ENCODE results near the gene ANXA3.
A peak's percentile ranks its signal among the peaks of the same experiment; 100 is the strongest.

ANXA3 gene

GRCh38 chr4:78566834-78567499 is 15.4 kb downstream of the ANXA3 start:
- H3K9ac ChIP-seq (ENCODE audit: low read length), result no peak overlapping the region
- no peaks in the 10 kb centered on the region for H3K27me3 ChIP-seq (ENCODE audit: control insufficient read depth, insufficient read depth, low read length)
- H3K4me1 ChIP-seq (ENCODE audit: control insufficient read depth, insufficient read depth, low read length), result peaks cover 8% of the 10 kb centered on the region
- no peak overlapping the region for H3K4me3 ChIP-seq (ENCODE audit: low read length)
- peak overlapping the region; percentile 42 for H3K27ac ChIP-seq (ENCODE audit: low read depth, low read length)
- no peaks in the 10 kb centered on the region for H3K36me3 ChIP-seq (ENCODE audit: control insufficient read depth, insufficient read depth, low read length)

GRCh38 chr4:78567500-78568060 is 16.0 kb downstream of the ANXA3 start:
- Histone ChIP-seq H3K36me3 (ENCODE audit: control insufficient read depth, insufficient read depth, low read length) (no peaks in the 10 kb centered on the region), H3K27me3 (ENCODE audit: control insufficient read depth, insufficient read depth, low read length) (no peaks in the 10 kb centered on the region), H3K27ac (ENCODE audit: low read depth, low read length) (peak overlapping the region; percentile 44), H3K4me3 (ENCODE audit: low read length) (no peak overlapping the region), H3K4me1 (ENCODE audit: control insufficient read depth, insufficient read depth, low read length) (peaks cover 8% of the 10 kb centered on the region), H3K9ac (ENCODE audit: low read length) (no peak overlapping the region)

DNA sequence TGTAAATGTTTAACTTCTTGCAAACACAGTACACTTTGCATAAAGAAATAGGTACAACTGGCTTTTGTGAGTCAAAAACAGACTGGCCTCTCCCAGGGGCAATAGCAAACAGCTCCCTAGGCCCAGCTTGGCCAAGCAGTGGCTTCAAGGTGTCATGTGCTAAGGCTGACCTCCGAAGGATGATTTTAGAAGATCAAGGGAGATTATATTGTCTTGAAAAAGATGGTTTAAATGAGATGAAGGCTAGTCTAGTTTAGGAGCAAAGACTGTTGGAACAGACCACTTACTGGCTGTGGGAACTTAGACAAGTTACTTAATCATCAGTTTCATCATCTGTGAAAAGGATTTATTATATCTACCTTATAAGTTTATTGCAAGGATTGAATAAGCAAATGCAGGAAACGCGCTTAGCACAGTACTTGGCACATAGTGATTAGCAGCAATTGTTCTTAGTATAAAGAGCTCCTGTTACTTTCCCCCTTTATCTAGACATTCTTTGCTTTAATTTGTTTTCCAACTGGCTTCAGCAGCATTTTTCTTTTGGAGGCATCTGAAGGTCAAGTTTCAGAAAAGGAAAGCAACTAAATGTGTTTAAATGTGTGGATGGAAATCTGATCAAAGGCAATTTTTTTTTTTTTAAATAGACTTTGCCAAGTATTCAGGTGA is 17.2 kb downstream of the ANXA3 start:
- no peaks in the 10 kb centered on the region for H3K27me3 ChIP-seq (ENCODE audit: control insufficient read depth, insufficient read depth, low read length)
- H3K36me3 ChIP-seq (ENCODE audit: control insufficient read depth, insufficient read depth, low read length), result no peaks in the 10 kb centered on the region
- H3K4me3 ChIP-seq (ENCODE audit: low read length), result no peak overlapping the region
- H3K4me1 ChIP-seq (ENCODE audit: control insufficient read depth, insufficient read depth, low read length), result peaks cover 8% of the 10 kb centered on the region
- H3K9ac ChIP-seq (ENCODE audit: low read length), result no peak overlapping the region
- no peak overlapping the region for H3K27ac ChIP-seq (ENCODE audit: low read depth, low read length)

GRCh38 chr4:78569306-78569821 is 17.8 kb downstream of the ANXA3 start:
- Histone ChIP-seq H3K4me1 (ENCODE audit: control insufficient read depth, insufficient read depth, low read length) (peaks cover 8% of the 10 kb centered on the region), H3K27me3 (ENCODE audit: control insufficient read depth, insufficient read depth, low read length) (no peaks in the 10 kb centered on the region), H3K4me3 (ENCODE audit: low read length) (no peak overlapping the region), H3K36me3 (ENCODE audit: control insufficient read depth, insufficient read depth, low read length) (no peaks in the 10 kb centered on the region), H3K9ac (ENCODE audit: low read length) (no peak overlapping the region), H3K27ac (ENCODE audit: low read depth, low read length) (peak overlapping the region; percentile 50)

DNA sequence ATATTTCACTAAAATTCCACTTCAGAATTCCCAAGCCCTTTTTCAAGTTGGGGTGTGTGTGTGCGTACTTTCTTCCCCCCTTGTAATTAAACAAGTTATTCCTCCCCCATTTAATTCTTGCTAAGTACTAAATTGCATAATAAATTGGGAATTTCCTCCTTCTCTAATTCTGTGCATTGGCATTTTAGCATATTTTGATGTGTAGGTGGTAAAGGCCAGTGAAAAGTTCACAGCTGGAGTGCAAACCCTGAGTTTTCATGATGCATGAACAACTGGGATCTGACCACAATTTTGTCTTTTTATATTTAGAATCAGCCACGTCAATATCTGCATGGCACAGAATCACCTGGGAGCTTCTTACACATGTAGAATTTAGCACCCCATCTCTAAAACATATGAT is 18.5 kb downstream of the ANXA3 start:
- Histone ChIP-seq H3K4me1 (ENCODE audit: control insufficient read depth, insufficient read depth, low read length) (peaks cover 8% of the 10 kb centered on the region), H3K9ac (ENCODE audit: low read length) (no peak overlapping the region), H3K36me3 (ENCODE audit: control insufficient read depth, insufficient read depth, low read length) (no peaks in the 10 kb centered on the region), H3K4me3 (ENCODE audit: low read length) (no peak overlapping the region), H3K27me3 (ENCODE audit: control insufficient read depth, insufficient read depth, low read length) (no peaks in the 10 kb centered on the region), H3K27ac (ENCODE audit: low read depth, low read length) (no peak overlapping the region)

DNA sequence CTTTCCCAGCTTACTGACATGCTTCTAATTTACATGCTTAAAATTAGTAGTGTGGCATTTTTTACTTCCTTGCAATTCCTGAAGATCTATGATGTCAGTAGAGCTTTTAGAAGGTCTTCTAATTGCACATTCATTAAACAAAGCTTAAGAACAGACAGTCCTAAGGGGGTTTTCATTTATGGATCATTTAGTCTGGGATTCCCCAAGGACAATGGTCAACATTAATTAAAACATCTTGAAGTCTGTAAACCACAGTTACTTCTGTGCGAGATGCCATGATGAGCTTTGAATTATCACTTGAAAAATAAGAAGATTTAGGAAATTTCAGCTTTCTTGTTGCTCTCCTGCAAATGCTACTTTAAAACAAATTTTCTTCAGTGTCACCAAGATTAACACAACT is 20.2 kb downstream of the ANXA3 start:
- H3K9ac ChIP-seq (ENCODE audit: low read length), result no peak overlapping the region

DNA sequence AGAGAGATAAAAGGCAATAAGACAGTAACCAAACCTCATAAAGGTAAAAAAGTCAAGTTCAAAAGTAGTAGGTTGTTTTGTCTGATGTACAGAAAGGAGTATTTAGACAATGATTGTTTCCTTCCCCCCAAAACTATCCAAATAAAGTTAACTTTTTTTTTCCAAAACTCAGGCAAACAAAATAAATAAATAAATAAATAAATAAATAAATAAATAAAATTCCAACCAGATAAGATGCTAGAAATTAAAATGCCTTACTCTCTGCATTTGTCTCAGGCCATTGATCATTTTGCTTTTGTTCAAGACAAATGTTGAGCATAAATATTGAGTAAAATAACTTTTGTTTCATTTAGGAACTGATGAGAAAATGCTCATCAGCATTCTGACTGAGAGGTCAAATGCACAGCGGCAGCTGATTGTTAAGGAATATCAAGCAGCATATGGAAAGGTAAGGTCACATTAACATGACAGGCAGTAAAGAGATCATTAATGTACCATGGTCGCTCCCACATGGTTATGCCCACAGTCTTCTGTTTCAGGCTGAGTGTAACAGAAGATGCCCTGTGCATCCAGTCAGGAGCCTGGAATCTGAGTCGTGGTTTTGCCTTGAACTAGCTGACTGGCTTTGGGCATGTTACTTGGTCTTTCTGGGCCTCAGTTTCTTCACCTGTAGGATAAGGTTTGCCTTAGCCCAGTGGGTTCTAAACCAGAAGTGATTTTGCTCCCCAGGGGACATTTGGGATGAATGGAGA is 27.3 kb downstream of the ANXA3 start:
- Histone ChIP-seq H3K27me3 (ENCODE audit: control insufficient read depth, insufficient read depth, low read length) (no peaks in the 10 kb centered on the region), H3K36me3 (ENCODE audit: control insufficient read depth, insufficient read depth, low read length) (no peaks in the 10 kb centered on the region), H3K4me3 (ENCODE audit: low read length) (no peak overlapping the region), H3K4me1 (ENCODE audit: control insufficient read depth, insufficient read depth, low read length) (no peaks in the 10 kb centered on the region), H3K27ac (ENCODE audit: low read depth, low read length) (no peak overlapping the region), H3K9ac (ENCODE audit: low read length) (no peak overlapping the region)

More for the DNA sequence above, 20.2 kb downstream of the ANXA3 start:
- Histone ChIP-seq H3K4me3 (ENCODE audit: low read length) (no peak overlapping the region), H3K4me1 (ENCODE audit: control insufficient read depth, insufficient read depth, low read length) (peaks cover 8% of the 10 kb centered on the region), H3K27me3 (ENCODE audit: control insufficient read depth, insufficient read depth, low read length) (no peaks in the 10 kb centered on the region), H3K27ac (ENCODE audit: low read depth, low read length) (no peak overlapping the region), H3K36me3 (ENCODE audit: control insufficient read depth, insufficient read depth, low read length) (no peaks in the 10 kb centered on the region)

DNA sequence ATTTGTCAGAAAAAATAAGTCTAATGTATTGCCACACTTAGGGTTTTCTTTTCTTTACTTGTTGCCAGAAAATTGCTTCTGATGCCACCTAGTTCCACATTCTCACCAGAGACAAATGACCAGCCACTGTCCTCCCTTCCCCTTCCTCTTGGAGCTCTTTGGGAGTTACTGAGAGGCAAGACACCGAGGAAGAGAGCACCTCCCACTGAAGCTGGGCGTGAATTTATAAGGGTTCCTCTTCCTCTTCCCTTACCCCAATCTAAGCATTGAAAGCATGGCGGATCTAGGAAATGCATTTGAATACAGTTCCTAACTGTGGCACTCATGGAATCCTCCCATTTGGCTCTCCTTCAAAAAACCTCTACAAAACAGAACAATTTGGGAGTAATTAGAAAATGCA is 30.0 kb downstream of the ANXA3 start:
- Histone ChIP-seq H3K9ac (ENCODE audit: low read length) (no peak overlapping the region), H3K27me3 (ENCODE audit: control insufficient read depth, insufficient read depth, low read length) (no peaks in the 10 kb centered on the region), H3K4me3 (ENCODE audit: low read length) (no peak overlapping the region), H3K36me3 (ENCODE audit: control insufficient read depth, insufficient read depth, low read length) (no peaks in the 10 kb centered on the region), H3K4me1 (ENCODE audit: control insufficient read depth, insufficient read depth, low read length) (no peaks in the 10 kb centered on the region), H3K27ac (ENCODE audit: low read depth, low read length) (no peak overlapping the region)

- H3K27ac ChIP-seq (ENCODE audit: low read depth, low read length), result no peak overlapping the region
- H3K9ac ChIP-seq (ENCODE audit: low read length), result no peak overlapping the region
- no peak overlapping the region for H3K4me3 ChIP-seq (ENCODE audit: low read length)
- no peaks in the 10 kb centered on the region for H3K27me3 ChIP-seq (ENCODE audit: control insufficient read depth, insufficient read depth, low read length)
- no peaks in the 10 kb centered on the region for H3K4me1 ChIP-seq (ENCODE audit: control insufficient read depth, insufficient read depth, low read length)
- no peaks in the 10 kb centered on the region for H3K36me3 ChIP-seq (ENCODE audit: control insufficient read depth, insufficient read depth, low read length)
Observed at GRCh38 chr4:78584863-78585547, 33.4 kb downstream of the ANXA3 start.

GRCh38 chr4:78585633-78586032 is 34.1 kb downstream of the ANXA3 start:
- Histone ChIP-seq H3K4me1 (ENCODE audit: control insufficient read depth, insufficient read depth, low read length) (no peaks in the 10 kb centered on the region), H3K27me3 (ENCODE audit: control insufficient read depth, insufficient read depth, low read length) (no peaks in the 10 kb centered on the region), H3K27ac (ENCODE audit: low read depth, low read length) (no peak overlapping the region), H3K4me3 (ENCODE audit: low read length) (no peak overlapping the region), H3K36me3 (ENCODE audit: control insufficient read depth, insufficient read depth, low read length) (no peaks in the 10 kb centered on the region), H3K9ac (ENCODE audit: low read length) (no peak overlapping the region)

- Histone ChIP-seq H3K4me3 (ENCODE audit: low read length) (no peak overlapping the region), H3K9ac (ENCODE audit: low read length) (no peak overlapping the region), H3K27me3 (ENCODE audit: control insufficient read depth, insufficient read depth, low read length) (no peaks in the 10 kb centered on the region), H3K36me3 (ENCODE audit: control insufficient read depth, insufficient read depth, low read length) (no peaks in the 10 kb centered on the region), H3K4me1 (ENCODE audit: control insufficient read depth, insufficient read depth, low read length) (no peaks in the 10 kb centered on the region), H3K27ac (ENCODE audit: low read depth, low read length) (no peak overlapping the region)
Observed at GRCh38 chr4:78588894-78589545, 37.5 kb downstream of the ANXA3 start.
